Measurements from ENCODE around the gene MINAR2. TPM values are rescaled to one million over a fixed set of nuclear protein-coding genes. Genes with fewer than 3 reads are reported as not detected.
A peak's percentile ranks its signal among the peaks of the same experiment; 100 is the strongest.

MINAR2 gene
- total and polyA plus RNA-seq, 5 experiments from 2014 or later = not detected

DNA sequence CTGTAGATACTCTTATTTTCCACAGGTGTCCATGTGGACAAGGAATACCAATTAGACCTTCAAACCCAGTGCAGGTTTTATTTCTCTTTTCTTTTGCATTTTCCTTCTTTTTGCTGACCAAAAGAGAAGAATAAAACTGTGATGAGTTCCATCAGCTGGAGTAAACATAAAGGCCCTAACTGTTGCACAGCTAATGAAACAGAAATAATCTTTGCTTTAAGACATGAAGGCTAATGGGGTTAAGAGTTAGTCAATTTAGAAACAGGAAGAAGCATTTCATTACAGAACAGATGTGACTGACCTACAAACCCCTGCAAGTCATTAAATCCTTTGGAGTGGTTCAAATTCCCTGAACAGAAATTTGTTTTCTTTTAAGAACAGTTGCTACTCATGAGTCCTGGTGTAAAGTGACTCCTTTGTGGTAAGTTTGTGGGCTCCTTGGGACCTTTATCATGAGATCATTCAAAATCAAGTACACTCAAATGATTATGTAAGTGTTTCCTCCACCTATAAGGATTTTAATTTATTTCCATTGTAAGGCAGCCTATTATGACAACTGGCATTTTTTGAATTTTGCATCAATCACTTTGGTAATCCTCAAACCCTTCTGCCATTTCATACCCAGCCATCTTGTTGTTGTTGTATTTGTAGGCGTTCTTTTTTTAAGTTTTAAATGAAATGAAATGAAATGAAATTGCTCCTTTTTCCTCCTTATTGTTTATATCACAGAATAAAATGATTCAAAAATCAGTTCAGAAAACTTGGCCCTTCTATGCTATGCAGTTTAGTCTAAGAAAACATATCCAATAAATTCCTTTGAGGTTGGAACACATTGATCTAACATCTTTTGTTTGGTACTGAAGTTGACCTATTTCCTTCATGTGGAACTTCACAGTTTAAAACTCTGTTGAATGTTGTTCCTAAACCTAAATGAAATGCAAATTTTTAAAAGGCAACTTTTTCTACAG is 1.3 kb downstream of the MINAR2 start:
- no peak for DNase-seq
- Mint-ChIP-seq H3K4me3 (no peak overlapping the region), H3K36me3 (no peaks in the 10 kb centered on the region), H3K4me1 (no peaks in the 10 kb centered on the region), H3K27me3 (peaks cover 0 to 5% (median 4%) of the 10 kb centered on the region in 5 donors), H3K9me3 (no peaks in the 10 kb centered on the region), H3K27ac (no peak overlapping the region)
- POLR2A ChIA-PET = no interaction called here
- ATAC-seq = no peak

DNA sequence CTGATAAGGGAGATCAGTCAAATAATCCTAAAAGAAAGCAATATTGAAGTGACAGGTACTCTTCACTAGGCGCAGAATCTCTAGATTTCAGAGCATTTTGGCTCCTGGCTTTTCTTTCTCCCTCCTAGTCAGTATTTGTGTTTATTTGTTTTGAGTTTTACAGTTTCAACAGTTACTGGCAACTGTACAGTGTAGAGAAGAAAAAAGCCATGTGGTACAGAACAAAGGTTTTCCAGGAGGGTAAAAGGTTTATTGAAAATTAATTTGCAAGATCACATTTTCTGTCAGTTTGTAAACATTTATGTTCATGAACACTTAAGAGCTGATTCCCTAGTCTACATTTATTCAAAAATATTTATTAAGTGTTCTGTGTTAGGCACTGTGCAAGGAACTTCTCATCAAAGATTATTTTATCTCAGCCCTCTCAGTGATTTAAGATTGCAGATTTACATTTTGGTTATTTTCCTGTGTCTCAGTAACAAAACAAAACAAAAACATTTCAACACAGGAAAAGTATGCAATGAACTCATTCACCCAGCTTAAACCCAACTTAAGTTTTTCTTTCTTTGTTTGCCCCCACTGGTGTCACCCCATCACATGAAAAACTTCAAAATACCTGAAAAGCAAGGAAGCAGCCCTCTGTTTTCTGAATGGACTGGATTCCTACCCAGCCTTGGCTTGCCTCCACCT is 12.9 kb downstream of the MINAR2 start:
- DNase-seq (no peak), ATAC-seq (no peak)
- Mint-ChIP-seq H3K9me3 (no peaks in the 10 kb centered on the region), H3K4me3 (no peak overlapping the region), H3K4me1 (no peaks in the 10 kb centered on the region), H3K27me3 (peaks cover 0 to 3% (median 0%) of the 10 kb centered on the region in 5 donors), H3K27ac (no peak overlapping the region), H3K36me3 (no peaks in the 10 kb centered on the region)
- POLR2A ChIA-PET = no interaction called here

DNA sequence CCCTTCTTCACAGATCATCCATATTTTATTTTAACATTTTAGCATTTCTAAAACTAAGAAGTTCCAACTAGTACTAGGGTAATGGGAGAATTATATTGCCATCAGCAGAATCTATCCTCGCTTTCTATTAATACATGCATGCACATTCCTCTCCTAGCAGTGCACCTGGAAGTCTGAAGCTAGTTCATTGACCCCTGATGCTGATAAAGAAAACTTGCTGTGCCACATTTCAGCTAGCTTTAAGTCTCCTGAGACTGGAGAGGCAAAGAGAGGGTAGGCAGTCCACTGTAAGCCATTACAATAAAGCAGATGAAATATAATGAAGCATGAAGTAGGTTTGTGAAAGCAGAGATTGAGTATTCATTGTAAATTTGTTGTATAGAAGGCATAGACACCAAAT is 15.8 kb downstream of the MINAR2 start:
- POLR2A ChIA-PET = no interaction called here
- Mint-ChIP-seq H3K27ac (no peak overlapping the region), H3K36me3 (no peaks in the 10 kb centered on the region), H3K9me3 (no peaks in the 10 kb centered on the region), H3K4me3 (no peak overlapping the region), H3K4me1 (peaks cover 0 to 1% (median 0%) of the 10 kb centered on the region in 4 donors), H3K27me3 (peaks cover 0 to 3% (median 2%) of the 10 kb centered on the region in 5 donors)
- ATAC-seq (no peak), DNase-seq (no peak)

DNA sequence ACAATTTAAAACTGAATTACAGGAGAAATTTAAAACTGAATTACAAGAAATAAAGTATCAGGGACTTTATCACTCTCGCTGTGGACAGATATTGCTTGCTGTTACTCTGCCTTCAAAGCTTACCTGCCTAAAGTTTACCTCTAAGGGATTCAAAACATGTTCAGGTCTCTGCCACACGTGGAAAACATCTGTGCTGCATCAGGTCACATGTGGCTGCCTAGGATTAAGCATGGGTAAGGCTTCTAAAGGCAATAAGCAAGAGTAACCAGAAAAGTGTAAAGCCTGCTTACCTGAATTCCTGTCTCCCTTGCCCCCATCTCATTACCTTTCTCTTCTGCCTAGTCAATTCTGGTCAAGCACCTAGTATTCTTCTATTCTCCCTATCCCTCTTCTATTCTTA is 18.9 kb downstream of the MINAR2 start:
- Mint-ChIP-seq H3K9me3 (no peaks in the 10 kb centered on the region), H3K4me3 (no peak overlapping the region), H3K27me3 (peaks cover 0 to 9% (median 2%) of the 10 kb centered on the region in 5 donors), H3K4me1 (peaks cover 0 to 1% (median 0%) of the 10 kb centered on the region in 4 donors), H3K36me3 (no peaks in the 10 kb centered on the region), H3K27ac (no peak overlapping the region)
- no peak for ATAC-seq
- POLR2A ChIA-PET = no interaction called here
- no peak for DNase-seq

DNA sequence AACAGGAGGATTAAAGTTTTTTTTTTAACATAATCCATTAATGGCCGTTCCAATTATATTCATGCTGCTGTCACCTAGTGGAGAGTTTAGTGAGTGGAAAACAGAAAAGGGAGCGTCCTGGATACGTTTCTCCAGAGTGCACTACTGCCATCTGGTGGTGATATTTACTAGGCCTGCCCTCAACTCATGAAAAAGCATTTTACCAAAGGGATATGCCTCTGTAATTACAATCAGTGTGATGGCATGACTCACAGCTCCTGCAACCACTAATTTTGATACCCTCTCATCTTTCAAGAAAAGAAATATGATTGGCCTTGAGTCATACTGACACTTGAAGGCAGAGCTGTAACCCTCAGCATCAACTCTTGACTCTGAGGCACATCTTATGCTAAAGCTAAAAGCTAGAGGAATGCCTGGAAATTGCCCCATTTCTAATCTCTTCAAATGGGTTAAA is 20.1 kb downstream of the MINAR2 start:
- Mint-ChIP-seq H3K27me3 (peaks cover 0 to 9% (median 2%) of the 10 kb centered on the region in 5 donors), H3K4me1 (peaks cover 0 to 1% (median 0%) of the 10 kb centered on the region in 4 donors), H3K4me3 (no peak overlapping the region), H3K9me3 (no peaks in the 10 kb centered on the region), H3K27ac (no peak overlapping the region), H3K36me3 (no peaks in the 10 kb centered on the region)
- POLR2A ChIA-PET = no interaction called here
- ATAC-seq (peak; percentile 58 to 67), DNase-seq (peak in 8 of 10 donors; percentile 12 to 73 (median 46))

DNA sequence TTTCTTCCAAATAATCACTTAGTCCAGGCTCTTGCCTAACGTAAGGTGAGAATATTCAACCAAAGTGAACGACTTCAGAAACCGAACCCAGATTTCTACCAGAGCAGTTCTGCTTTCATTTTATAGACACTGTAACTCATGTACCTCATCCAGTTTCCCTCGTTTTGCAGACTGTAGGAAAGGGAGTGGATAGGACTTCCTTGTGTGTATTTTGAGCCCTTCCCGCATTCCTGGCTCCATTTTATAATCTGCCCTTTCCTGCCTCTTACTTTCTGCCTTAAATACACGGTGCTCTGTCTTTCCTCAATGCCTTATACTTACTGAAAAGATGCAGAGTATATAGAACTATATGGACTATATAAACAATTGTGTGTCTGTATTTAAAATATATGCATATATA is 20.8 kb downstream of the MINAR2 start:
- DNase-seq (no peak), ATAC-seq (no peak)
- Mint-ChIP-seq H3K27me3 (peaks cover 0 to 15% (median 4%) of the 10 kb centered on the region in 5 donors), H3K36me3 (no peaks in the 10 kb centered on the region), H3K9me3 (no peaks in the 10 kb centered on the region), H3K27ac (no peak overlapping the region), H3K4me1 (peaks cover 0 to 1% (median 0%) of the 10 kb centered on the region in 4 donors), H3K4me3 (no peak overlapping the region)
- POLR2A ChIA-PET = no interaction called here

DNA sequence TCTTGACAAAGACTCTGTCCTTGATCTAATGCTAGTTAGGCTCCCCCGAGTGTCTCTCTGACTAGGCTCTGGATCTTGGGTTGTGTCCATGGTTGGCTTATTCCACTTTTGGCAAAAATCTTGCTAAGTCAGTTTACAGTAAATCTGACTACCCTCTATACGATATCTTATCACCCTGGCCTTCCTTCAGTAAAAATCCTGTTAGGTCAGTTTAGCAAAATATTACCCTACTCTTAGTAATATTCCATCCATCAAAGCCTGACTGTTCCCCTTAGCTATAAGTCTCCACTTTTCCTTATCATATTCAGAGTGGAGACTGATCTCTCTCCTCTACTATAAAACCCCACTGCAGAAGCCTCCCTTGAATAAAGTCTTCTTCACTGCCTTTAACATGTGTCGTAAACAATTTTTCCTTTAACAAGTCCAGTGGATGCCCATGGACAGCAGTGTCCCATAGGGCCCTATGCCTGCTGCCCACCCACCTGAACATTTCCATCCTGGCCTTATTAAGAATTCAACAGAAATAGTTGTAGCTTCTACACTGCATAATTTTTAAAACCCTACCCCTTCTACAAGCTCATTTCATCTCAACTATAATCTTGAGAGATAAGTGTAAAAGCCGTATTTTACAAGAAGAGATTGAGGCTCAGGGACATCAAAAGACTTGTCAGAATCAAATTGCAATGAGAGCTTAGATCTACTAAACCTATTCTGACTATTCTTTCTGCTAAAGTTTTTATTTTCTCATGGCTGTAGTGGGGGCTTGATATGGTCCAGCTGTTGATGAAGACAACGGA is 22.3 kb downstream of the MINAR2 start:
- POLR2A ChIA-PET = no interaction called here
- peaks cover 0 to 1% (median 0%) of the 10 kb centered on the region in 4 donors for H3K4me1 Mint-ChIP-seq
- H3K27ac Mint-ChIP-seq = no peak overlapping the region
- no peak for ATAC-seq
- no peak overlapping the region for H3K4me3 Mint-ChIP-seq
- H3K27me3 Mint-ChIP-seq = peaks cover 0 to 15% (median 4%) of the 10 kb centered on the region in 5 donors
- no peaks in the 10 kb centered on the region for H3K9me3 Mint-ChIP-seq
- DNase-seq = no peak
- H3K36me3 Mint-ChIP-seq = no peaks in the 10 kb centered on the region

DNA sequence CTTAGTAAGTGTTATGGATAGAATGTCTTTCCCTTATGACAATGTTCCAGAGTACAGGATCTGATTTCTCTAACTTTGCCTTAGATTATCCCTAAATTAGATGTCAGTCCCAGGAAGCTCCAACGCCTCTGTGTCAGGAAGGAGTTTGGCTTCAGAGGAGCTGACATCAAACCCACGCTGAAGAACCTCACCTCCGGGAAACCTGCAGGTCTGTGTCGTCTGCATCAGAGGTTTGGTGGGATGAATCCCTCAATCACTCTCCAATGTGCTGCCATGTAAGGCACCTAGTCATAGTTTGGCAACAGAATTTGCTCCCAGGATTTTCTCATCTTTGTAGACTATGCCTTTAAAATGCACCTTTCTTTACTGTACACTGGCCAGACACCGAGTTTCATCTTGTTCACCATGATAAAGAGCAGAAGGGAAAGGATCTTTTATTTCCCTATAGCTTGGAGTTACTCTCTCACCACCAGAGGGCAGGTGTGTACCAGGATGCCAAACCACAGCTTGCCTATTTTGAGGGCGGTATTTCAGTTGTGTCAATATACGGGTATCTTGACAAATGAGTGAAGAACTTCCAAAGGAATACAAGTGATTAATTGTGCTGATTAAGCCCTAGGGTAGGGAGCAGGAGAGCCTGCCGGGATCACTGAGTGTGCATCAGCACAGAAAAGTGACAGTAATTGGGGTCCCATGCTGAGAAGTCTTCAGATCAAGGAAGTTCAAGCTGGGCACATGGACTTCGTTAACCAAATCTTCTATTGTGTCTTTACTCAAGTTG is 23.4 kb downstream of the MINAR2 start:
- Mint-ChIP-seq H3K27me3 (peaks cover 0 to 12% (median 4%) of the 10 kb centered on the region in 5 donors), H3K27ac (no peak overlapping the region), H3K4me1 (peaks cover 0 to 1% (median 0%) of the 10 kb centered on the region in 4 donors), H3K36me3 (no peaks in the 10 kb centered on the region), H3K9me3 (no peaks in the 10 kb centered on the region), H3K4me3 (peak overlapping the region in 1 of 10 donors; percentile 11)
- ATAC-seq = peak; percentile 61
- POLR2A ChIA-PET = no interaction called here
- DNase-seq = peak in 8 of 10 donors; percentile 15 to 65 (median 32)

DNA sequence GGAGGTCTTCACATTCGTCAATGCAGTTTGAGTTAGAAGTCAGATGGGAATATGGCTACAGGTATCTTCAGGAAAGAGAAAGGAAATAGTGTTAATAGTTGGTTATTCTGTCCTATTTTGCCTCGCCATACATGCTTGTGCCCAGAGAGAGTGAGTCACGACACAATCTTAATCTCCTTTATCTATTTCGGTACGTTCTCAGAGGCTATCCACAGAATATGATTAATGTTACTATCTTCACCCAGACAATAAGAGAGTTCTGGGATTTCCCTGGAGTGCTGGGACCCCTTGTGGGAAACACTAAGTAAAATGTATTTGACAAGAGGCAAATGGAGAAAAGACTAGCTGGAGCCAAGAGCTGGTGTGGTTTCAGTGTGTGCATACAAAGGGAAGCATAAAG is 25.5 kb downstream of the MINAR2 start:
- Mint-ChIP-seq H3K27me3 (peaks cover 0 to 12% (median 2%) of the 10 kb centered on the region in 5 donors), H3K4me1 (no peaks in the 10 kb centered on the region), H3K36me3 (no peaks in the 10 kb centered on the region), H3K4me3 (no peak overlapping the region), H3K27ac (no peak overlapping the region), H3K9me3 (no peaks in the 10 kb centered on the region)
- DNase-seq = no peak
- no peak for ATAC-seq
- POLR2A ChIA-PET = no interaction called here

DNA sequence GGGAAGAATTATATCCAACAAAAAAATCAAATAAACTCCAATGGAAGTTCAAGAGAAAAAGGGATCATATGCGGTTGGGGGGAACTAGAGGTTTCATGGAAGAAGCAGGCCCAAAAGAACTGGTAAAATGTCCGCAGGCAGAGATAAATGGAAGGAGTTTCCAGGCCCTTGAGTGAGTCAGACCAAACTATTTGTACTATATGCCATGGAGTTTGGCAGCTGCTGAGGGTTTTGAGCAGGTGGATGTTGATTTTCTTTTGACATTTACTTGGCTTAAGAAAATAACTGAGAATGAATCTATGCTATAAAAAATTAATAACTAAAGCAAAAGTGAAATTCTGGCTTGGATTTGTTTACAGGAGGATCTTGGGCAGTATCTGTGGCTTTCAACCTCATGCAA is 33.7 kb downstream of the MINAR2 start:
- Mint-ChIP-seq H3K4me3 (no peak overlapping the region), H3K27ac (no peak overlapping the region)
- POLR2A ChIA-PET = no interaction called here

DNA sequence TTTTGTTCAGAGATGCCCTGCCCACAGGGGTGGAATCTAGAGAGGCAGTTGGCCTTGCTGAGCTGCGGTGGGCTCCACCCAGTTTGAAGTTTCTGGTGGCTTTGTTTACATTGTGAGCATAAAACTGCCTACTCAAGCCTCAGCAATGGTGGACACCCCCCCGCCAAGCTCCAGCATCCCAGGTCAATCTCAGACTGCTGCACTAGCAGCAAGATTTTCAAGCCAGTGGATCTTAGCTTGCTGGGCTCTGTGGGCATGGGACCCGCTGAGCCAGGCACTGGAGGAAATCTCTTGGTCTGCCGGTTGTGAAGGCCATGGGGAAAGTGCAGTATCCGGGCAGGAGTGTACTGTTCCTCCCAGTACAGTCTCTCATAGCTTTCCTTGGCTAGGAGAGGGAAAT is 55.5 kb downstream of the MINAR2 start:
- Mint-ChIP-seq H3K4me3 (no peak overlapping the region), H3K27ac (no peak overlapping the region), H3K9me3 (peaks cover 9 to 41% (median 23%) of the 10 kb centered on the region in 9 donors), H3K36me3 (peaks cover 0 to 8% (median 0%) of the 10 kb centered on the region in 3 donors), H3K27me3 (peaks cover 0 to 11% (median 3%) of the 10 kb centered on the region in 5 donors), H3K4me1 (no peaks in the 10 kb centered on the region)
- no peak for DNase-seq
- ATAC-seq = no peak
- POLR2A ChIA-PET = no interaction called here

More for the DNA sequence above, 33.7 kb downstream of the MINAR2 start:
- Mint-ChIP-seq H3K9me3 (no peaks in the 10 kb centered on the region), H3K36me3 (no peaks in the 10 kb centered on the region), H3K27me3 (peaks cover 1 to 22% (median 9%) of the 10 kb centered on the region in 5 donors), H3K4me1 (no peaks in the 10 kb centered on the region)
- ATAC-seq (no peak), DNase-seq (no peak)

DNA sequence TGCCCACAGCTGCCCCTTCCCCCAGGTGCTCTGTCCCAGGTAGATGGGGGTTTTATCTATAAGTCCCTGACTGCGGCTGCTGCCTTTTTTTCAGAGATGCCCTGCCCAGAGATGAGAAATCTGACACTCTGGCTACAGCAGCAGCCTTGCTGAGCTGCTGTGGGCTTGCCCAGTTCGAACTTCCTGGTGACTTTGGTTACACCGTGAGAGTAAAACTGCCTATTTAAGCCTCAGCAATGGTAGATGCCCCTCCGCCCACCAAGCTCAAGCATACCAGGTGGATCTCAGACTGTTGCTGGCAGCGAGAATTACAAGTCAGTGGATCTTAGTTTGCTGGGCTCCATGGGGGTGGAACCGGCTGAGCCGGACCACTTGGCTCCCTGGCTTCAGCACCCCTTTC is 56.8 kb downstream of the MINAR2 start:
- peaks cover 0 to 28% (median 12%) of the 10 kb centered on the region in 9 donors for H3K9me3 Mint-ChIP-seq
- no peak for ATAC-seq
- no peak for DNase-seq
- no peak overlapping the region for H3K4me3 Mint-ChIP-seq
- H3K27me3 Mint-ChIP-seq = peaks cover 0 to 11% (median 3%) of the 10 kb centered on the region in 5 donors
- no peak overlapping the region for H3K27ac Mint-ChIP-seq
- POLR2A ChIA-PET = no interaction called here
- H3K36me3 Mint-ChIP-seq = no peaks in the 10 kb centered on the region
- H3K4me1 Mint-ChIP-seq = no peaks in the 10 kb centered on the region

Measured in naive thymus-derived CD8-positive, alpha-beta T cell (primary cell).